ENCODE measurements around the gene RFX2. TPM values are rescaled to one million over a fixed set of nuclear protein-coding genes. Genes with fewer than 3 reads are reported as not detected.

The RFX2 gene
- total RNA-seq, 1 donor from 2014 or later, result 6.2 TPM

- Mint-ChIP-seq H3K27ac (no peak overlapping the region), H3K36me3 (no peaks in the 10 kb centered on the region), H3K4me3 (no peak overlapping the region), H3K9me3 (peaks cover 8% of the 10 kb centered on the region), H3K27me3 (ENCODE audit: insufficient read depth, low read depth) (peaks cover 6% of the 10 kb centered on the region), H3K4me1 (peaks cover 5% of the 10 kb centered on the region)
- Histone ChIP-seq H3K4me1 (no peaks in the 10 kb centered on the region), H2AFZ (replicated peaks) (no peak overlapping the region), H3K9me3 (ENCODE audit: low read depth) (no peaks in the 10 kb centered on the region), H4K20me1 (ENCODE audit: low read depth) (no peaks in the 10 kb centered on the region), H3K4me2 (no peak overlapping the region), H3K27me3 (no peaks in the 10 kb centered on the region), H3F3A (ENCODE audit: low read depth) (no peaks in the 10 kb centered on the region), H3K9ac (no peak overlapping the region), H3K36me3 (no peaks in the 10 kb centered on the region), H3K27ac (no peak overlapping the region), H3K4me3 (no peak overlapping the region), H3K79me2 (ENCODE audit: low read depth) (no peaks in the 10 kb centered on the region)
- TF ChIP-seq EZH2 (IDR thresholded peaks at IDR 0.05) (no peak), EZH2phosphoT487 (IDR thresholded peaks at IDR 0.05) (no peak), CTCF (IDR thresholded peaks at IDR 0.05) (no peak)
- no peak for DNase-seq (ENCODE audit: low spot score)
Observed at GRCh38 chr19:6141217-6141616, 30.9 kb upstream of the RFX2 start.

- H3K79me2 ChIP-seq (ENCODE audit: low read depth), result no peaks in the 10 kb centered on the region
- no peak for TF ChIP-seq EZH2phosphoT487 (IDR thresholded peaks at IDR 0.05)
- TF ChIP-seq EZH2 (IDR thresholded peaks at IDR 0.05), result no peak
- no peak for TF ChIP-seq CTCF (IDR thresholded peaks at IDR 0.05)
- H3K4me2 ChIP-seq, result no peak overlapping the region
- no peak overlapping the region for H3K4me3 Mint-ChIP-seq
- H3K36me3 Mint-ChIP-seq, result no peaks in the 10 kb centered on the region
- H4K20me1 ChIP-seq (ENCODE audit: low read depth), result no peaks in the 10 kb centered on the region
- H3K27ac Mint-ChIP-seq, result no peak overlapping the region
- H3K4me1 ChIP-seq, result no peaks in the 10 kb centered on the region
- H3K9me3 ChIP-seq (ENCODE audit: low read depth), result no peaks in the 10 kb centered on the region
- no peaks in the 10 kb centered on the region for H3K27me3 ChIP-seq
- H3K27me3 Mint-ChIP-seq (ENCODE audit: insufficient read depth, low read depth), result peaks cover 4% of the 10 kb centered on the region
- H3K27ac ChIP-seq, result no peak overlapping the region
- no peak overlapping the region for H3K4me3 ChIP-seq
- H3K9ac ChIP-seq, result no peak overlapping the region
- H2AFZ ChIP-seq (replicated peaks), result no peak overlapping the region
- H3F3A ChIP-seq (ENCODE audit: low read depth), result no peaks in the 10 kb centered on the region
- H3K9me3 Mint-ChIP-seq, result peaks cover 8% of the 10 kb centered on the region
- peaks cover 8% of the 10 kb centered on the region for H3K4me1 Mint-ChIP-seq
- H3K36me3 ChIP-seq, result no peaks in the 10 kb centered on the region
- no peak for DNase-seq (ENCODE audit: low spot score)
Observed at GRCh38 chr19:6138511-6138910, 28.2 kb upstream of the RFX2 start.

GRCh38 chr19:6138066-6138465, 27.8 kb upstream of the RFX2 start:
- Histone ChIP-seq H3K27ac (no peak overlapping the region), H3K4me3 (no peak overlapping the region), H3K79me2 (ENCODE audit: low read depth) (no peaks in the 10 kb centered on the region), H3F3A (ENCODE audit: low read depth) (no peaks in the 10 kb centered on the region), H3K9me3 (ENCODE audit: low read depth) (no peaks in the 10 kb centered on the region), H3K36me3 (no peaks in the 10 kb centered on the region), H3K9ac (no peak overlapping the region), H3K27me3 (no peaks in the 10 kb centered on the region), H4K20me1 (ENCODE audit: low read depth) (no peaks in the 10 kb centered on the region), H3K4me2 (no peak overlapping the region), H3K4me1 (no peaks in the 10 kb centered on the region), H2AFZ (replicated peaks) (no peak overlapping the region)
- H3K9me3 Mint-ChIP-seq, result peaks cover 8% of the 10 kb centered on the region
- H3K4me3 Mint-ChIP-seq, result no peak overlapping the region
- H3K4me1 Mint-ChIP-seq, result peaks cover 8% of the 10 kb centered on the region
- no peak for DNase-seq (ENCODE audit: low spot score)
- TF ChIP-seq EZH2 (IDR thresholded peaks at IDR 0.05) (no peak), CTCF (IDR thresholded peaks at IDR 0.05) (no peak), EZH2phosphoT487 (IDR thresholded peaks at IDR 0.05) (no peak)
- H3K27ac Mint-ChIP-seq, result peak overlapping the region; percentile 2
- H3K36me3 Mint-ChIP-seq, result no peaks in the 10 kb centered on the region
- H3K27me3 Mint-ChIP-seq (ENCODE audit: insufficient read depth, low read depth), result peaks cover 4% of the 10 kb centered on the region
